Transverse colon (tissue), 3 donors: ENCODE measurements around the gene CPNE1.

Experiments
- POLR2A ChIP-seq: fragments of 450-650 bp; IDR thresholded peaks from one replicate; pipeline ENCODE4 v1.6.1; 2016; ENCODE audit warnings: antibody characterized with exemption, mild to moderate bottlenecking, moderate library complexity
- TF ChIP-seq, protein P1 (sequence below), 5 experiments: fragments of 200-600 bp in 3 of 5; fragments of 450-650 bp in 2 of 5; sonication (generic) in 3 of 5; IDR thresholded peaks; 1 replicate in 2 of 5; 2 replicates in 3 of 5; pipeline ENCODE4 v1.5.1; 2016 to 2017; ENCODE audit warnings: antibody characterized with exemption in 5 of 5, inconsistent platforms in 3 of 5, mild to moderate bottlenecking in 2 of 5, moderate library complexity in 1 of 5

DNA sequence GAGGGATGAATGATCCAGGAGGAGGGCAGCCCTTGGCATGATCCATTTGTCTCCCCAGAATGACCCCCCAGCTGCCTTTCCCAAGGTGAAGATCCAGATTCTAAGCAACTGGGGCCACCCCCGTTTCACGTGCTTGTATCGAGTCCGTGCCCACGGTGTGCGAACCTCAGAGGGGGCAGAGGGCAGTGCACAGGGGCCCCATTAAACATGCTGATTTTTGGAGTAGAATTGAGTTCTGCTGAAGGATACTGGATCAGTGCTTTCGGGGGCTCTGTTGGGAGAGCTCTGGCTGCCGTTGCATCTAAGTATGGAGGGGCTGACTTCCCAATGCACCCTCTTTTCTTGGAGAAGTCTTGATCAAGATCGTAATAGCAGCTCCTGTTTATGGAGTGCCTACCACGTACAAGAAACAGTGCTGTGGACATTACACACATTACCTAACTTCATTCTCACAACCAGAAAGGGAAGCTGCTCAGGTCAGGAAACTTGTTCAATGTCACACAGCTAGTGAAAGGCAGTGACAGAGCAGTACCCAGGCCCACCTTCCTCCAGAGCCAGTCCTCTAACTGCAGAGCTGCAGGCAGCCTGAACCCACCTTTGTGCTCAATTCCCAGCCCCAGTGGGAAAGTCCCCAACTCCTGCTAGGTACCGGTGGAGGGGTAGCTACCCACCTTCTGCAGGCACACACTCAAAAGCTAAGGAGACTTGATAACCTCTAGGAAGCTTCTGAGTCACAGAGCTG lies 43.7 kb downstream of the CPNE1 start:
- TF ChIP-seq POLR2A: no peak
- TF ChIP-seq, protein P1, sequence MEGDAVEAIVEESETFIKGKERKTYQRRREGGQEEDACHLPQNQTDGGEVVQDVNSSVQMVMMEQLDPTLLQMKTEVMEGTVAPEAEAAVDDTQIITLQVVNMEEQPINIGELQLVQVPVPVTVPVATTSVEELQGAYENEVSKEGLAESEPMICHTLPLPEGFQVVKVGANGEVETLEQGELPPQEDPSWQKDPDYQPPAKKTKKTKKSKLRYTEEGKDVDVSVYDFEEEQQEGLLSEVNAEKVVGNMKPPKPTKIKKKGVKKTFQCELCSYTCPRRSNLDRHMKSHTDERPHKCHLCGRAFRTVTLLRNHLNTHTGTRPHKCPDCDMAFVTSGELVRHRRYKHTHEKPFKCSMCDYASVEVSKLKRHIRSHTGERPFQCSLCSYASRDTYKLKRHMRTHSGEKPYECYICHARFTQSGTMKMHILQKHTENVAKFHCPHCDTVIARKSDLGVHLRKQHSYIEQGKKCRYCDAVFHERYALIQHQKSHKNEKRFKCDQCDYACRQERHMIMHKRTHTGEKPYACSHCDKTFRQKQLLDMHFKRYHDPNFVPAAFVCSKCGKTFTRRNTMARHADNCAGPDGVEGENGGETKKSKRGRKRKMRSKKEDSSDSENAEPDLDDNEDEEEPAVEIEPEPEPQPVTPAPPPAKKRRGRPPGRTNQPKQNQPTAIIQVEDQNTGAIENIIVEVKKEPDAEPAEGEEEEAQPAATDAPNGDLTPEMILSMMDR (IDR thresholded peaks at IDR 0.05): no peak
